Measurements from ENCODE around the gene LAMB2. TPM values are rescaled to one million over a fixed set of nuclear protein-coding genes. Genes with fewer than 3 reads are reported as not detected.

LAMB2 gene
- total RNA-seq, 2 experiments from 2014 or later = not detected

- no peak for DNase-seq
- Mint-ChIP-seq H3K9me3 (no peaks in the 10 kb centered on the region), H3K4me3 (no peak overlapping the region), H3K36me3 (ENCODE audit: low read depth) (no peaks in the 10 kb centered on the region), H3K4me1 (peaks cover 2% of the 10 kb centered on the region), H3K27ac (no peak overlapping the region), H3K27me3 (no peaks in the 10 kb centered on the region)
- ChIA-PET POLR2A (no interaction called here), CTCF (interaction anchor here (0.9 kb wide), 1 partner anchor 166 kb away, joined by 3 read pairs; no protein-coding TSS in a partner anchor)
Observed at GRCh38 chr3:49153349-49153912, 20.6 kb upstream of the LAMB2 start.

- H3K36me3 Mint-ChIP-seq (ENCODE audit: low read depth) = no peaks in the 10 kb centered on the region
- ChIA-PET CTCF (interaction anchor here (1.0 kb wide), 1 partner anchor 21 kb away, joined by 3 read pairs; no protein-coding TSS in a partner anchor), POLR2A (interaction anchor here (0.7 kb wide), 1 partner anchor 86 kb away, joined by 4 read pairs; no protein-coding TSS in a partner anchor)
- no peak overlapping the region for H3K4me3 Mint-ChIP-seq
- H3K27me3 Mint-ChIP-seq = no peaks in the 10 kb centered on the region
- no peak overlapping the region for H3K27ac Mint-ChIP-seq
- H3K4me1 Mint-ChIP-seq = no peaks in the 10 kb centered on the region
- DNase-seq = no peak
- no peaks in the 10 kb centered on the region for H3K9me3 Mint-ChIP-seq
Observed at GRCh38 chr3:49151610-49152009, 18.8 kb upstream of the LAMB2 start.

- no peaks in the 10 kb centered on the region for H3K9me3 Mint-ChIP-seq
- DNase-seq = no peak
- H3K36me3 Mint-ChIP-seq (ENCODE audit: low read depth) = no peaks in the 10 kb centered on the region
- no peaks in the 10 kb centered on the region for H3K4me1 Mint-ChIP-seq
- ChIA-PET CTCF (interaction anchor here (0.6 to 0.7 kb wide), 4 partner anchors 8 to 189 kb away, joined by 3 to 4 read pairs (median 3); no protein-coding TSS in a partner anchor), POLR2A (interaction anchor here (0.6 kb wide), 1 partner anchor 110 kb away, joined by 3 read pairs; no protein-coding TSS in a partner anchor)
- no peak overlapping the region for H3K4me3 Mint-ChIP-seq
- no peak overlapping the region for H3K27ac Mint-ChIP-seq
- H3K27me3 Mint-ChIP-seq = no peaks in the 10 kb centered on the region
Observed at GRCh38 chr3:49148159-49148558, 15.3 kb upstream of the LAMB2 start.

DNA sequence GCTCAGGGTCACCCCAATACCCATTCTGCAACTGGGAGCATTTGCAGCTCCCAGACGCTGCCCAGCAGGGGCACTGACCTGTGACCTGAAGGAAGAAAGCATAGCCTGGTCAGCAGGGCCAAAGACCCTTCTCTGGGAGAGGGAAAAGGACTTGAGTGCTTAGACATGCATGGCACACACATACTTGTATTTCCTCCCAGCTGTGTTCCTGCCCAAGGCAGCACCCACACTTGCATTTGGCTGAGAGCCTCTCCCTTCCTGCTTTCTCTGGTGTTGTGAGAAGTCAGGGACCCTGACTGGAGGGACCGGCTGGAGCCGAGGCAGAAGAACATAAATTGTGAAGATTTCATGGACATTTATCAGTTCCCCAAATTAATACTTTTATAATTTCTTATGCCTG, 7.2 kb upstream of the LAMB2 start:
- Mint-ChIP-seq H3K4me3 (no peak overlapping the region), H3K4me1 (peaks cover 5% of the 10 kb centered on the region), H3K9me3 (peaks cover 2% of the 10 kb centered on the region), H3K27me3 (peaks cover 9% of the 10 kb centered on the region), H3K27ac (no peak overlapping the region), H3K36me3 (ENCODE audit: low read depth) (no peaks in the 10 kb centered on the region)
- ChIA-PET POLR2A (no interaction called here), CTCF (no interaction called here)
- DNase-seq = no peak

DNA sequence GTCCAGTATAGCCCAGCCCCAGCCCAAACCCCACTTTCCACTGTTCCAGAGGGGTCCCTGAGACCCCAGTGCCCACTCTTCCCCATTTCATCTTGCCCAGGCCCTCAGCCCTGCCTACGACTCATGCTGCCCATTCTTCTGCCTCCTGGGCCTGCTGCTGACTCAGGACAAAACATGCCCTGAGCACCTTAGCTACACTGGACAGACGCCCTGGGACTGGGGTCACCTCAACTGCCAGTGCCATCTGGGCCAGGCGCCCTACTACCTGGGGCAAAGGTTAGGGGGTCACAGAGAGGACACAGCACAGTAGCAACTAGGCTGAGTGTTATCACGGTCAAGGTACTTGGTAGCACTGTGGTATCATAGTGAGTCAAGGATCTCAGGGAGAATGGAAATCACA, 2.6 kb upstream of the LAMB2 start:
- Mint-ChIP-seq H3K4me1 (peaks cover 4% of the 10 kb centered on the region), H3K9me3 (no peaks in the 10 kb centered on the region), H3K4me3 (no peak overlapping the region), H3K36me3 (ENCODE audit: low read depth) (no peaks in the 10 kb centered on the region), H3K27ac (no peak overlapping the region), H3K27me3 (peaks cover 21% of the 10 kb centered on the region)
- ChIA-PET POLR2A (no interaction called here), CTCF (interaction anchor here (1.1 kb wide), 1 partner anchor 15 kb away, joined by 4 read pairs; the partner anchor contains the start of gene USP19)
- no peak for DNase-seq

DNA sequence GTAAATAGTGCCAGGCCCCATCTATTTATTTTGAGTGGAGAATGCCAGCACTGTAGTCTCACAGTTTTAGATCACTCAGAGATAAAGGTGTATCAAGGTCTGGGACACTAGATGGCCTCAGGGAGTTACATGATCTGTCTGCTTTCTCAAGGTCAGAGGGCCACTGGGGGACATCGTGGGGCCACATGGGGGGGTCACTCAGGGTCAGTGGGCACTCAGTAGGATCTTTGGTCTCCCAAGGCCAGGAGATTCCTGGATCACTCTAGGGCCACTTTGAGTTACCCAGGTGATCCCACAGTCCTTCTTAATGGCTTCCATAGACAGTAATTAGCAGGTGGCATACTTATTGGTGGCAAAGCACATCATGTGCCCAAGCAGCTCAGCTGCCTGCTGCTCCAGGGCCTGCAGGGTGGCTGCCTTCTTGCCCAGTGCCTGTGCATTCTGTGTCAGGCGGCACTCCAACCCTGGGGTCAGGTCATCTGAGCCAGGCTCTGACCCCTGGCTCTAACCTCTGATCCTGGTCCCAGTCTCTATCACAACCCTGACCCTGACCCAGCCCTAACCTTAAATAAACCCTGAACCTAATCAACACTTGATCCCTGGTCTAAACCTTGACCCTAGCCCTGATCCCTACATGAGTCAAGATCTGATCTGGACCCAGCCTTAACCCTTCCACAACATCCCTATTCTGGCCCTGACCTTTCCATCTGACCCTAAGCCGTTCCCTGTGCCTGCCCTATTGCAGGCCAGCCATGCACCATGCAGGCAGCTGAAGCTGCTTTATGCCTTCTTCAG, 1.8 kb upstream of the LAMB2 start:
- Mint-ChIP-seq H3K4me3 (no peak overlapping the region), H3K27ac (no peak overlapping the region), H3K36me3 (ENCODE audit: low read depth) (no peaks in the 10 kb centered on the region), H3K27me3 (peaks cover 16% of the 10 kb centered on the region), H3K9me3 (no peaks in the 10 kb centered on the region), H3K4me1 (peaks cover 3% of the 10 kb centered on the region)
- no peak for DNase-seq
- CTCF ChIA-PET = interaction anchor here (0.7 to 1.4 kb wide), 4 partner anchors 11 to 36 kb away, joined by 3 to 4 read pairs (median 4); partner anchors contain the start of genes KLHDC8B and USP19
- POLR2A ChIA-PET = no interaction called here

DNA sequence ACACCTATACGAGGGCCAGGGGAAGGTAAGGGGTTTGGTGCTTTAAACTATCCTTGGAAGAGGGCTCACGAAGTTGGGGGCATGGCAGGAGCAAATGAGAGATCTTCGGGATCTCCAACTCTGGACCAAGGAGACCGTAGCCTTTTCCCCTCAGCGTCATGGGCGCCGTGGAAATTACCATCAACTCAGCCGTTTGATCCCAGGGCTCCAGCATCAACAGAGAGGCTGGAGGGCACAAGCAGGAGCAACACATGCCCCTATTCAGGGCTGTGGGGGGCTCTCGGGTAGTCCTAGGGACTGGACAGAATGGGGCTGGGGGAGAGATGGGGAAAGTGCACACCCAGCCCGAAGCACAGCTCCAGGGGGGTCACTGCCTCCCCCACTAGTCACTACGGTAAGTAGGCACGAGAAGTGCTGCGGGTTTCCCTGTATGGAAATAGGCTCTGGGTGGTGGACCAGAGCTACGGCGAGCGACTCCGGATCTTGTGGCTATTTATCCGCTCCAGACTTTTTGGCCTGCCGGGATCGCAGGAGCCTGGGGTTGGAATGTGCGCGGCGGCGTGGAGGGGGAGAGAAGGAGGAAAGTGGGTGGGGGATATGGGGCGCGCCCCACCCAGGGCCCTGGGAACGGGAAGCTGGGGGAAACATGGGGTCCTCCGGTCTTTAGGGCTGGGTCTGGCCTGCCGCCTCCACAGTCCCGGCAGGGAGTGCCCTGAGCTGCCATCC, 539 bp upstream of the LAMB2 start:
- no peaks in the 10 kb centered on the region for H3K36me3 Mint-ChIP-seq (ENCODE audit: low read depth)
- DNase-seq = no peak
- no peak overlapping the region for H3K4me3 Mint-ChIP-seq
- H3K4me1 Mint-ChIP-seq = peaks cover 3% of the 10 kb centered on the region
- no peaks in the 10 kb centered on the region for H3K9me3 Mint-ChIP-seq
- H3K27me3 Mint-ChIP-seq = peaks cover 16% of the 10 kb centered on the region
- no peak overlapping the region for H3K27ac Mint-ChIP-seq
- ChIA-PET POLR2A (no interaction called here), CTCF (interaction anchor here (0.6 to 2.1 kb wide), 5 partner anchors 15 to 112 kb away, joined by 3 to 9 read pairs (median 4); partner anchors contain the start of genes KLHDC8B, NDUFAF3 and QRICH1)

GRCh38 chr3:49132073-49132436, 795 bp downstream of the LAMB2 start:
- no peak for DNase-seq
- no peaks in the 10 kb centered on the region for H3K36me3 Mint-ChIP-seq (ENCODE audit: low read depth)
- H3K27ac Mint-ChIP-seq = no peak overlapping the region
- H3K4me3 Mint-ChIP-seq = no peak overlapping the region
- POLR2A ChIA-PET = no interaction called here
- H3K4me1 Mint-ChIP-seq = peaks cover 3% of the 10 kb centered on the region
- CTCF ChIA-PET = interaction anchor here (0.5 to 3.8 kb wide), 4 partner anchors 11 to 782 kb away, joined by 3 to 11 read pairs (median 6); partner anchors contain the start of genes QRICH1 and USP19
- peaks cover 16% of the 10 kb centered on the region for H3K27me3 Mint-ChIP-seq
- H3K9me3 Mint-ChIP-seq = no peaks in the 10 kb centered on the region

DNA sequence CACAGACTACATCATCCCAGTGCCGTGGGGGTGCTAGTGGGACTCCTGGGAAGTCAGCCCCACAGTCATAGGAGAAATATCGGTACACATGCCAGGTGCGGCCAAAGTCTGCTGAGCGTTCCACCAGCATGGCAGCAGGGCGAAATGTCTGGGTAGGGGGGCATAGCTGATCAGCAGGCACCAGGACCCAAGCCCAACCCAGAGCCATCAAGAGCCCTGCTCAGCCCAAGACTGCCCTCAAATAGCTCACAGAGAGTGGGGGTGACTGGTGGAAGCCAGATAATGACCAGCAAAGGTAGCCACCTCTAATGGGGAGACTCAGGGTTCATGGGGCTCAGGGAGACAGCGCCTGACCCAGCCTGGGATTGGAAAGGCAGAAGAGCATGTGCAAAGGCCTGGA, 1.3 kb downstream of the LAMB2 start:
- Mint-ChIP-seq H3K4me3 (no peak overlapping the region), H3K4me1 (peaks cover 3% of the 10 kb centered on the region), H3K27ac (no peak overlapping the region), H3K36me3 (ENCODE audit: low read depth) (no peaks in the 10 kb centered on the region), H3K27me3 (peaks cover 16% of the 10 kb centered on the region), H3K9me3 (no peaks in the 10 kb centered on the region)
- ChIA-PET POLR2A (no interaction called here), CTCF (interaction anchor here (0.5 to 3.8 kb wide), 5 partner anchors 10 to 782 kb away, joined by 3 to 11 read pairs (median 3); partner anchors contain the start of genes QRICH1, USP19 and WDR6)
- no peak for DNase-seq

DNA sequence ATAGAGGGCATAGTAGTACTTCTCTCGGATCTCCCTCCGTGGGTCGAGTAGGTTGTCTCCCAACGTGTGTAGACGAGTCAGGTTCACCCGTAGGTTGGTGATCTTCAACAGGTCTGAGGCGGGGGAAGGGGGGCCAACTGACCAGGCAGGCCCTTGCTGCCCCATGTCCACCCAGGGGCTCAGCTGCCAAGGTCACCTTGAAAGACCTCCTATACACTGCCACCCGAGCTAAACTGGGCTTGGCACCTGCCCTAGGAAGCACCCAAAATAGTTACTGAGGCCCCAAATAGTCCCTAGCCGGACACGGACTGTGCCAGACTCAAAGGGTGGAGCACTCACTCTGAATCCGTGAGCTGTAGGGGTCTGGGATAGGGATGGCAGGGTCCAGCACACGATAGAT, 1.8 kb downstream of the LAMB2 start:
- Mint-ChIP-seq H3K4me1 (peaks cover 3% of the 10 kb centered on the region), H3K36me3 (ENCODE audit: low read depth) (no peaks in the 10 kb centered on the region), H3K9me3 (no peaks in the 10 kb centered on the region), H3K27ac (no peak overlapping the region), H3K4me3 (no peak overlapping the region), H3K27me3 (peaks cover 16% of the 10 kb centered on the region)
- DNase-seq = no peak
- ChIA-PET POLR2A (no interaction called here), CTCF (interaction anchor here (1.1 to 3.8 kb wide), 3 partner anchors 10 to 124 kb away, joined by 3 to 11 read pairs (median 3); partner anchors contain the start of genes USP19 and WDR6)

DNA sequence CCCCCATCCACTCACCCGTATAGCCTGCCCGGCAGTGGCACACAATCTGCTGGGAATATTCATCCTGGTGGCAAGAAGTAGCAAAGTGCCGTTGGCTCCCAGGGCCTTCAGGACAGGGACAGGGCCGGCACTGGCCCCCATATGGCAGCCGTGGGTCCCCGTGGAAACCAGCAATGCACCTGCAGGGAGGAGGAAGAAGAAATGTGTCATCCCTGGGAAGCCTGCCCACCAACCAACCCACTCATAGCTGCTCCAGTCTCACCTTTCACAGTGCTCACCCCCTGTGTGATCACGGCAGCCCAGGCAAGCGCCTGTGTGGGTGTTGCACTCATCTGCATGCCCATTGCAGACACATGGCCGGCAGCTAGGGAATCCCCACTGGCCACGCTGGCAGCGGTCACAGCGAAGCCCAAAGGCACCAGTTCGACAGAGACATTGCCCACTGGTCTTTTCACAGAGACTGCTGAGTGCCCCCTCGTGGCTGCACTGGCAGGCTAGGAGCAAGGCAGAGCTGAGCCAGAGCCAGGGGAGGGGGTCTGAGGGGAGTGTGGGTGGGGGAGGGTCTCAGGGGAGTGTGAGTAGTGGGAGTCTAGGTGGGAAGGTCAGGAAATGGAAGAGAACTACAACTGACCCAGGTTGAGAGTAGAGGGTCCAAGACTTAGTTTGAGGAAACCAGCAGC, 7.7 kb downstream of the LAMB2 start:
- peaks cover 7% of the 10 kb centered on the region for H3K4me1 Mint-ChIP-seq
- H3K36me3 Mint-ChIP-seq (ENCODE audit: low read depth) = peaks cover under 1% of the 10 kb centered on the region
- POLR2A ChIA-PET = no interaction called here
- no peak overlapping the region for H3K4me3 Mint-ChIP-seq
- H3K9me3 Mint-ChIP-seq = no peaks in the 10 kb centered on the region
- H3K27ac Mint-ChIP-seq = no peak overlapping the region
- no peak for DNase-seq
- CTCF ChIA-PET = no interaction called here
- H3K27me3 Mint-ChIP-seq = no peaks in the 10 kb centered on the region

- H3K4me1 Mint-ChIP-seq = peaks cover 15% of the 10 kb centered on the region
- H3K27me3 Mint-ChIP-seq = no peaks in the 10 kb centered on the region
- no peaks in the 10 kb centered on the region for H3K9me3 Mint-ChIP-seq
- no peak for DNase-seq
- no peak overlapping the region for H3K27ac Mint-ChIP-seq
- POLR2A ChIA-PET = no interaction called here
- H3K36me3 Mint-ChIP-seq (ENCODE audit: low read depth) = peaks cover 6% of the 10 kb centered on the region
- no peak overlapping the region for H3K4me3 Mint-ChIP-seq
- CTCF ChIA-PET = interaction anchor here (1.1 to 1.5 kb wide), 2 partner anchors 11 to 14 kb away, joined by 3 to 6 read pairs; no protein-coding TSS in a partner anchor
Observed at GRCh38 chr3:49124203-49124602, 8.6 kb downstream of the LAMB2 start.

Measured in activated CD4-positive, alpha-beta T cell treated with anti-CD3 and anti-CD28 coated beads, Interleukin-2, amount 10 ng/mL, durations not matched to agents 7 days and 5 days (primary cell).